Adrenal gland (tissue), 5 donors: Measurements from ENCODE around the gene CMIP.

Source experiments
- POLR2A ChIP-seq, 2 donors: fragments of 450-650 bp; IDR thresholded peaks; one replicate each; pipeline ENCODE4 v1.6.1; 2017; ENCODE audit warnings: antibody characterized with exemption in 2 of 2, mild to moderate bottlenecking in 2 of 2, moderate library complexity in 1 of 2
- TF ChIP-seq, protein P1 (sequence below), 6 experiments: fragments of 450-650 bp in 4 of 6; fragments of 200-600 bp in 2 of 6; sonication (generic) in 1 of 6; IDR thresholded peaks; 1 replicate in 5 of 6; 2 replicates in 1 of 6; pipeline versions ENCODE4 v1.5.1 to v1.8.0; 2016 to 2021; ENCODE audit warnings: antibody characterized with exemption in 6 of 6, mild to moderate bottlenecking in 2 of 6, moderate library complexity in 1 of 6
- donor health status: DM: no; HTN: no; CAD: no.

DNA sequence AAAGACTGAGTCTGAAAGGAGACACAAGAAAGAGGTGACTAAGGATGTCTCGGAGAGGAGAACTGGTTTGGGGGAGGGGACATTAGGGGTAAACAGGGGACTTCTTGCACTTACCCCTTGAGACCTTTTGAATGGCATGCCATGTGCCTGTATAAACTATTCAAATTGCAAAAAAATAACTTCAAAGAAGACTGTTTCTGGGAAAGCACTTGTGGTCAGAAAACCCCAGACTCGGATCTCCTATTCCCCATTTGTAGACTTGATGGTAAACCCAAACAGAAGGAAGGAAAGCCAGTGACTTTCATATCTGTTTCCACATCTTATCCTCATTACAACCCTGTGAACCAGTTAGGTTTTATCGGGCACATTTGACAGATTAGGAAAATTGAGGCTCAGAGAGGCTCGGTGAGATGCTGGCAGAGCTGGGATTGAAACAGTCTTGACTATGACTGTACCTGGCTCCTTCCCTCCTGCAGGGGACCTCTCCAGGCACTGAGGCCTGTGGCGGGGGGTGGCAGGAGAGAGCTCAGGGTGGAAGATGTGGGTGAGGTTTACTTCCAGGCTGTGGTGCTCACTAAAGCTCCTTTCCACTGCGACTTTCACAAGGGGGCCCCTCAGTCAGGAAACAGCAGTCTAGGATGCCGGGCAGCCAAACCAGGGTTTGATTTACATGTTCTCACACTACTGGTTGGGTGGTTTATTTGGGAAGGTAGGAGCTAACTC is 304.0 kb downstream of the CMIP start:
- TF ChIP-seq, protein P1, sequence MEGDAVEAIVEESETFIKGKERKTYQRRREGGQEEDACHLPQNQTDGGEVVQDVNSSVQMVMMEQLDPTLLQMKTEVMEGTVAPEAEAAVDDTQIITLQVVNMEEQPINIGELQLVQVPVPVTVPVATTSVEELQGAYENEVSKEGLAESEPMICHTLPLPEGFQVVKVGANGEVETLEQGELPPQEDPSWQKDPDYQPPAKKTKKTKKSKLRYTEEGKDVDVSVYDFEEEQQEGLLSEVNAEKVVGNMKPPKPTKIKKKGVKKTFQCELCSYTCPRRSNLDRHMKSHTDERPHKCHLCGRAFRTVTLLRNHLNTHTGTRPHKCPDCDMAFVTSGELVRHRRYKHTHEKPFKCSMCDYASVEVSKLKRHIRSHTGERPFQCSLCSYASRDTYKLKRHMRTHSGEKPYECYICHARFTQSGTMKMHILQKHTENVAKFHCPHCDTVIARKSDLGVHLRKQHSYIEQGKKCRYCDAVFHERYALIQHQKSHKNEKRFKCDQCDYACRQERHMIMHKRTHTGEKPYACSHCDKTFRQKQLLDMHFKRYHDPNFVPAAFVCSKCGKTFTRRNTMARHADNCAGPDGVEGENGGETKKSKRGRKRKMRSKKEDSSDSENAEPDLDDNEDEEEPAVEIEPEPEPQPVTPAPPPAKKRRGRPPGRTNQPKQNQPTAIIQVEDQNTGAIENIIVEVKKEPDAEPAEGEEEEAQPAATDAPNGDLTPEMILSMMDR (IDR thresholded peaks at IDR 0.05): no peak
- no peak for TF ChIP-seq POLR2A (IDR thresholded peaks at IDR 0.05)
